Activated CD8-positive, alpha-beta memory T cell treated with anti-CD3 and anti-CD28 coated beads for 36 hours (primary cell): ENCODE results near the gene RNGTT. TPM values are rescaled to one million over a fixed set of nuclear protein-coding genes. Genes with fewer than 3 reads are reported as not detected.

Source experiments
- CTCF ChIA-PET: fragments of 350-600 bp; sonication (Branson Sonifier 250); formaldehyde crosslinking; loops from one replicate; lab custom pipeline; 2021; ENCODE audit warnings: antibody characterized with exemption; lab: Charles Lee
- POLR2A ChIA-PET: fragments of 350-600 bp; sonication (Branson Sonifier 250); formaldehyde crosslinking; loops from one replicate; lab custom pipeline; 2021; ENCODE audit warnings: antibody characterized with exemption; lab: Charles Lee
- total RNA-seq, 2 experiments: library from RNA; stranded (reverse); gene quantifications; one replicate each; pipeline ENCODE4 v1.2.3, GENCODE V29; 2021

Gene RNGTT
- 10 to 100 TPM; 20.4 to 22.1 TPM for total RNA-seq

- CTCF ChIA-PET: interaction anchor here (1.6 kb wide), 1 partner anchor 408 kb away, joined by 3 read pairs; no protein-coding TSS in a partner anchor
- POLR2A ChIA-PET: interaction anchor here (0.6 to 1.5 kb wide), 4 partner anchors 116 to 1396 kb away, joined by 3 to 6 read pairs (median 4); partner anchors contain the start of gene PNRC1
Measured at GRCh38 chr6:88963139-88964090, at the start of gene RNGTT. TSS of gene RNGTT (minus strand) at chr6:88963618. CDS start at chr6:88963409, 209 bp downstream.

GRCh38 chr6:89011436-89011835 lies 48.0 kb upstream of the RNGTT start:
- ChIA-PET CTCF (interaction anchor here (1.1 kb wide), 1 partner anchor 20 kb away, joined by 3 read pairs; no protein-coding TSS in a partner anchor), POLR2A (no interaction called here)

- ChIA-PET CTCF (interaction anchor here (1.1 kb wide), 1 partner anchor 21 kb away, joined by 3 read pairs; no protein-coding TSS in a partner anchor), POLR2A (interaction anchor here (0.6 kb wide), 1 partner anchor 16 kb away, joined by 9 read pairs; no protein-coding TSS in a partner anchor)
Measured at GRCh38 chr6:89010825-89011224, 47.4 kb upstream of the RNGTT start.

GRCh38 chr6:89009624-89010059 lies 46.2 kb upstream of the RNGTT start:
- POLR2A ChIA-PET: no interaction called here
- CTCF ChIA-PET: no interaction called here

DNA sequence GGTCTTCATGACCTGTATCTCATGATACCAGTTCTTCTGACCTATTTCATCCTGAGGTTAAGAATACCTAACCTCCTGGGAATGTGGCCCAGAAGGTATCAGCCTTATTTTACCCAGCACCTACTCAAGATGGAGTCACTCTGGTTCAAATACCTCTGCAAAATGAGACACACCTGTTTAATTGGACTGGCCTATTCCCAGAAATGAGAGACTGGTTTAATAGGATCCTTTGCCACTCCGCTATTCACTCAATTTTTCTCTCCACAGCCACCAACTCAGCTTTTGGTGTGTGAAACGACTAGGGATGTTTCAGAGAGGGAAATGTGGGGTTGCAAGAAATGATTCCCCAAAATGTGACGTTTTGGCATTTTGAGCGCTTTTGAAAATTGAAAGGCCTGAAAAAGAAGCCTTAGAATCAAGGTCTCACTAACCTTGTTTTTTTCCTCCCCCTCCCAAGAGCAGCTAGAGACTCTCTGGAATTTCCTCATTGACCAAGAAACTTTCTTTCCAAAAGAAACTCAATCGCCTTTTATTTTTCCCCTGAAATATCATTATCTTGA lies 45.5 kb upstream of the RNGTT start:
- ChIA-PET POLR2A (no interaction called here), CTCF (no interaction called here)

DNA sequence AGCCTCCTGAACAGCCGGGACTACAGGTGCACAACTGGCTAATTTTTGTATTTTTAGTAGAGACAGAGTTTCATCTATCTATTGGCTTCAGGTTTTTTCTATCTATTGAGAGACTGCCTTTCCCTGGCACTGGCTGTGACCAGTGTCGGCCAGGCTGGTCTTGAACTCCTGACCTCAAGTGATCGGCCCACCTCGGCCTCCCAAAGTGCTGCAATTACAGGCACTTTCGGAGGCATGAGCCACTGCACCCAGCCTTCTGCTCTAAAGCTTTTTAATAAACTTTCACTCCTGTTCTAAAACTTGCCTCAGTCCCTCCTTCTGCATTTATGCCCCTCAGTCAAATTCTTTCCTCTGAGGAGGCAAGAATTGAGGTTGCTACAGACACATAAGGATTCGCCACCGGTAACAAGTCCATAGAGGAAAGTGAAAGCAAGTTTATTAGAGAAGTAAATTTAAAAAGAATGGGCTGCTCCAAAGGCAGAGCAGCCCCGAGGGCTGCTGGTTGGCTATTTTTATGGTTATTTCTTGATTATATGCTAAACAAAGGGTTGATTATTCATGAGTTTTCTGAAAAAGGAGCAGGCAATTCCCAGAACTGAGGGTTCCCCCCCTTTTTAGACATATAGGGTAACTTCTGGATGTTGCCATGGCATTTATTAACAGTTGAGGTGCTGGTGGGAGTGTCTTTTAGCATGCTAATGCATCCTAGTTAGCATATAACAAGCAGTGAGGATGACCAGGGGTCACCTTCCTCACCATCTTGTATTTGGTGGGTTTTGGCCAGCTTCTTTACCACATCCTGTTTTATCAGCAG lies 44.8 kb upstream of the RNGTT start:
- ChIA-PET POLR2A (no interaction called here), CTCF (no interaction called here)

DNA sequence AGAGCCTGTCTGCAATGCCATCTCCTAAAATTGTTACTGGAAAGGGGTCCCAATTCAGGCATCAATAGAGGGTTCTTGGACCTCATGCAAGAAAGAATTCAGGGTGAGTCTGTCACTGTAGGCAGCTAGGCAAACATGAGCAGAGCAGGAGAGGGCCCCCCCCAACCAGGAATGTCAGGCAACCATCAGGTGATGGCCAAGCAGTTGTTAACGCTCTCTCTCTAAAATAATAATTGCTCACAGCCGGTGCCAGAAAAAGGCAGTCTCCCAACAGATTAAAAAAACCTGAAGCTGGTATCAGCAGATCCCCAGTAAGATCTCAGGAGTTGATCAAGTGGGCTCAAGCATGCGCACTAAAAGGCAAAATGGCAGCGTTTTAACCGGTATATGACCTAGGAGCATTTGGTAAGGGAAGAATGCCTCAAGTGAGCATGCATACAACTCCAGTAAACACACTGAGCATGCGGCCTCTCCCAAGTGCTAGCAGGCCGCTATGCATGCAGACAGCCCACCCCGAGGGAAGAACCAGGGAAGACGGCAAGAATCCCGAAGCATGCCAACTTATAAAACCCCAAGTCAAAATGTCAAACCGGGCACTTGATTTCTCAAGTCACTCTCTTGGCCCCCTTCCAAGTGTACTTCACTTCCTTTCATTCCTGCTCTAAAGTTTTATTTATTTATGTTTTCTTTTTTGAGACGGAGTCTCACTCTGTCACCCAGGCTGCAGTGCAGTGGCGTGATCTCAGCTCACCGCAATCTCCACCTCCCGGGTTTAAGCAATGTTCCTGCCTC lies 44.0 kb upstream of the RNGTT start:
- POLR2A ChIA-PET: no interaction called here
- CTCF ChIA-PET: no interaction called here

- POLR2A ChIA-PET: no interaction called here
- CTCF ChIA-PET: no interaction called here
Measured at GRCh38 chr6:89002523-89002922, 39.1 kb upstream of the RNGTT start.

DNA sequence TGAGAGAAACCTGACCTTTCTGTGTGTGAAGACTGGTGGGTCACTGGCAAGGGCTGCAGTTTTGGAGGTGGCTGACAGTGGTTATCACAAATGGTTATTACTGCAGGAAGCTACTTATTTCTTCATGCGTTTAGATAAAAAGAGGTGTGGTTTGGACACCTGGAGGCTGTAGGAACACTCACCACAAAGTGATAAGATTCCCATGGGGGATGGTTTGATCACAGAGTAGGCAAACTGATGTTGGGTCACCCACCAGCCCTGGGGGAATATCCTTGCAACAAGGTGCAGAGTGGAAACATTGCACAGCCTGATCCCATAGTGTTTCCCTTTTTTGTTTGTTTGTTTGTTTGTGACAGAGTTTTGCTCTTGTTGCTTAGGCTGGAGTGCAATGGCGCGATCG lies 33.9 kb upstream of the RNGTT start:
- ChIA-PET POLR2A (no interaction called here), CTCF (no interaction called here)

DNA sequence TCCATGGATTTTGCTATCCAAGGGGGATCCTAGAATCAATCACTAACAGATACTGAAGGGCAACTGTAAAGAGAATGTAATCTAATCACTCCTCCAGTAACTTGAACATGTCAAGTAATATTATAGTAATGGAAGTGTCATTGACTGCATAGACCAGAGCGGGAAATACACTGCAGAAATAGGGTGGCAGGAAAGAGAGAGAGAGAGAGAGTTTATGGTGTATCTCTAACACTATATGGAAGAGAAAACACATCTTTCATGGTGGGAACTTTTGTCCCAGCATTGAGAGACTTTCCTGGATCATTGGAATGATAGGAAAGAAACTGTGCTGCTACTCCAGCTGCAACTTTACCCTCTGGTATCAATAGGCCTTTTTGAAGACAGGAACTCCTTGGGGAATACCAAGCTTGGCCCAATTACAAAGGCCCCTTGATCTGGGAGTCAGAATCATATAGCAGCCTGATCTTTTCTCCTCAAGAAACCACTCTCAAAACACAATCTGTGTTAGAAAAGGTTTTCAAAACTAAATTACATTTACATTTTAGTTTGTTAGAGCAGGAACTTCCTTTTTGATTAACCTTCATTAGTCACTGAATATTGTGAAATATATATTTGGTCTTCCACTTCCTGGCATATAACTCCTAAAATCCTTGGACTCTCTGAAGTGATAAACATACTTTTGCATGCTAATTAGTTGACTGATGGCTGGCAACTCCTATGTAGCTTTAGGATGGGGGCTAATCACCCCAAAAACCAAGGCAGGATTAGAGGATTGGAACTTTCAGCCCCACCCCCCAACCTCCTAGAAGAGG lies 29.5 kb upstream of the RNGTT start:
- ChIA-PET POLR2A (no interaction called here), CTCF (interaction anchor here (0.6 kb wide), 1 partner anchor 86 kb away, joined by 3 read pairs; no protein-coding TSS in a partner anchor)

- CTCF ChIA-PET: no interaction called here
- POLR2A ChIA-PET: no interaction called here
Measured at GRCh38 chr6:88989215-88989614, 25.8 kb upstream of the RNGTT start.

DNA sequence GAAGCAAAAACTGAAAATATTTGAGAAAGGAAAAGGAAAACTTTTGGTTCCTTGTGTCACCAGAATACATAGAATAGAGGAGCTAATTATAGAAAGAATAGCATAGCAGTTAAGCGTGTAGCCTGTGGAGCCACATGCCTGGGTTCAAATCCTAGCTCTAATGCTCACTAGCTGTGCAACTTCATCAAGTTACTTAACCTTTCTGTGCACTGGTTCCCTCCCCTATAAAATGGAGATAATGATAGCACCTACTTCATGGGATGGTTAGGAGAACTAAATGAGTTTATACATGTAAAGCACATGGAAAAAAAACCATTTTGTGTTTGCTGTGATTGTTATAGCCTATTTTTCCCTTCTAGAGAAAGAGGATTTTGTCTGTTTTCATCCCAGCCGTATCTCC lies 24.5 kb upstream of the RNGTT start:
- CTCF ChIA-PET: no interaction called here

GRCh38 chr6:88985901-88986300 lies 22.5 kb upstream of the RNGTT start:
- ChIA-PET POLR2A (interaction anchor here (0.6 kb wide), 1 partner anchor 122 kb away, joined by 3 read pairs; no protein-coding TSS in a partner anchor), CTCF (no interaction called here)

More for the DNA sequence above, 24.5 kb upstream of the RNGTT start:
- POLR2A ChIA-PET: no interaction called here

- CTCF ChIA-PET: interaction anchor here (0.6 to 1.3 kb wide), 2 partner anchors 146 to 387 kb away, joined by 3 to 4 read pairs; no protein-coding TSS in a partner anchor
- POLR2A ChIA-PET: no interaction called here
Measured at GRCh38 chr6:88984606-88985005, 21.2 kb upstream of the RNGTT start.

DNA sequence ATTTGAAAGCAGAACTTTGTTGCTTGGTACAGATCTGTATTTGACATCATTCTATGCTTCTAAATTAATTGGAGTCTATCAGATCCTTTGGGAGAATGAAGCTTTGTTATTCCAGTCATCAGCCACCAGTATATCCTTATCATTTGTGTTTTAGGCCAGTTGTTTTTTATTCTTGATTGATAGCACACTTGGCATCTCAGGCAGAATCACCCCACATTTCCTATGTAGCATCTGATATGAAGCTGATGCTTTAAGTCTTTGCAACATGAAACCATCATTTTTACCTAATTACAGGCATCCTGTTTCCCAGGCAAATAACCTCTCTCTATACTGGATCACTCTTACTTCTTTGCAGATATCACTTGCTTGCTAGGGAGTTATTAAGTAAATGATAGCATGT lies 20.7 kb upstream of the RNGTT start:
- POLR2A ChIA-PET: no interaction called here
- CTCF ChIA-PET: interaction anchor here (1.3 to 1.8 kb wide), 3 partner anchors 161 to 387 kb away, joined by 3 to 6 read pairs (median 5); partner anchors contain the start of gene PM20D2

GRCh38 chr6:88983532-88983931 lies 20.1 kb upstream of the RNGTT start:
- CTCF ChIA-PET: interaction anchor here (1.3 to 1.8 kb wide), 3 partner anchors 162 to 388 kb away, joined by 3 to 6 read pairs (median 5); partner anchors contain the start of gene PM20D2
- POLR2A ChIA-PET: interaction anchor here (1.6 kb wide), 1 partner anchor 96 kb away, joined by 5 read pairs; no protein-coding TSS in a partner anchor

- POLR2A ChIA-PET: interaction anchor here (1.6 kb wide), 1 partner anchor 96 kb away, joined by 5 read pairs; no protein-coding TSS in a partner anchor
- CTCF ChIA-PET: interaction anchor here (1.1 to 1.8 kb wide), 4 partner anchors 134 to 388 kb away, joined by 3 to 6 read pairs (median 5); partner anchors contain the start of gene PM20D2
Measured at GRCh38 chr6:88983129-88983528, 19.7 kb upstream of the RNGTT start.
